ENCODE data around the gene IGSF11.
"Not testable (repeated sequence)": the region's sequence is repeated elsewhere in the genome, so short reads cannot be mapped to it uniquely, and the experiment has no call there.

The IGSF11 gene

GRCh38 chr3:118988198-118989130, 46.2 kb downstream of the IGSF11 start:
- DNase-seq: no peak

- no peak for DNase-seq
Measured at GRCh38 chr3:118987477-118987876, 47.2 kb downstream of the IGSF11 start.

GRCh38 chr3:118986734-118987133, 47.9 kb downstream of the IGSF11 start:
- DNase-seq: no peak

GRCh38 chr3:118984699-118985098, 49.9 kb downstream of the IGSF11 start:
- DNase-seq: no peak

- DNase-seq: no peak
Measured at GRCh38 chr3:118981494-118982134, 53.0 kb downstream of the IGSF11 start.

GRCh38 chr3:118980832-118981231, 53.8 kb downstream of the IGSF11 start:
- DNase-seq: no peak

- no peak for DNase-seq
Measured at GRCh38 chr3:118978393-118978758, 56.3 kb downstream of the IGSF11 start.

- DNase-seq: no peak
Measured at GRCh38 chr3:118977671-118978392, 56.8 kb downstream of the IGSF11 start.

- DNase-seq: no peak
Measured at GRCh38 chr3:118977118-118977517, 57.5 kb downstream of the IGSF11 start.

- DNase-seq: not testable (repeated sequence)
Measured at GRCh38 chr3:118975476-118975875, 59.2 kb downstream of the IGSF11 start.

- DNase-seq: no peak
Measured at GRCh38 chr3:118974356-118975097, 60.1 kb downstream of the IGSF11 start.

- no peak for DNase-seq
Measured at GRCh38 chr3:118973050-118973449, 61.6 kb downstream of the IGSF11 start.

- no peak for DNase-seq
Measured at GRCh38 chr3:118970819-118971218, 63.8 kb downstream of the IGSF11 start.

GRCh38 chr3:118968640-118969039, 66.0 kb downstream of the IGSF11 start:
- DNase-seq: no peak

- no peak for DNase-seq
Measured at GRCh38 chr3:118968111-118968510, 66.5 kb downstream of the IGSF11 start.

- DNase-seq: no peak
Measured at GRCh38 chr3:118966700-118967099, 67.9 kb downstream of the IGSF11 start.

- no peak for DNase-seq
Measured at GRCh38 chr3:118963711-118964110, 70.9 kb downstream of the IGSF11 start.

GRCh38 chr3:118960876-118961450, 73.7 kb downstream of the IGSF11 start:
- DNase-seq: no peak

- no peak for DNase-seq
Measured at GRCh38 chr3:118955914-118956556, 78.6 kb downstream of the IGSF11 start.

GRCh38 chr3:118951089-118951488, 83.6 kb downstream of the IGSF11 start:
- DNase-seq: no peak

GRCh38 chr3:118949113-118949760, 85.4 kb downstream of the IGSF11 start:
- DNase-seq: no peak
